GM19467 (cell line): ENCODE measurements around the gene IL34.

Source experiments
- ATAC-seq: cut with Tn5 transposase; IDR thresholded peaks from one replicate; pipeline ENCODE4 v1.9.1; 2021; ENCODE audit warnings: mild to moderate bottlenecking, moderate library complexity; ENCODE audit not compliant: unreplicated experiment

The IL34 gene

GRCh38 chr16:70687671-70688245, 41.4 kb downstream of the IL34 start:
- no peak for ATAC-seq

- no peak for ATAC-seq
Observed at GRCh38 chr16:70688246-70688742, 41.9 kb downstream of the IL34 start.

GRCh38 chr16:70689035-70689969, 42.9 kb downstream of the IL34 start:
- ATAC-seq, result no peak

GRCh38 chr16:70689970-70690891, 43.9 kb downstream of the IL34 start:
- no peak for ATAC-seq

- no peak for ATAC-seq
Observed at GRCh38 chr16:70691223-70692129, 45.1 kb downstream of the IL34 start.

- ATAC-seq, result no peak
Observed at GRCh38 chr16:70692130-70692872, 45.9 kb downstream of the IL34 start.

GRCh38 chr16:70692873-70693671, 46.7 kb downstream of the IL34 start:
- no peak for ATAC-seq

- ATAC-seq, result no peak
Observed at GRCh38 chr16:70694088-70694867, 47.9 kb downstream of the IL34 start.

- ATAC-seq, result no peak
Observed at GRCh38 chr16:70694868-70695218, 48.5 kb downstream of the IL34 start.

GRCh38 chr16:70695331-70696070, 49.1 kb downstream of the IL34 start:
- no peak for ATAC-seq

GRCh38 chr16:70696355-70696754, 50.0 kb downstream of the IL34 start:
- ATAC-seq, result no peak

- no peak for ATAC-seq
Observed at GRCh38 chr16:70696952-70697593, 50.7 kb downstream of the IL34 start.

- ATAC-seq, result no peak
Observed at GRCh38 chr16:70697594-70698170, 51.3 kb downstream of the IL34 start.

GRCh38 chr16:70698901-70699300, 52.5 kb downstream of the IL34 start:
- ATAC-seq, result no peak

GRCh38 chr16:70699696-70700095, 53.3 kb downstream of the IL34 start:
- ATAC-seq, result no peak
